ENCODE data around the gene SLC22A24. TPM values are rescaled to one million over a fixed set of nuclear protein-coding genes. Genes with fewer than 3 reads are reported as not detected.

SLC22A24 gene, protein sequence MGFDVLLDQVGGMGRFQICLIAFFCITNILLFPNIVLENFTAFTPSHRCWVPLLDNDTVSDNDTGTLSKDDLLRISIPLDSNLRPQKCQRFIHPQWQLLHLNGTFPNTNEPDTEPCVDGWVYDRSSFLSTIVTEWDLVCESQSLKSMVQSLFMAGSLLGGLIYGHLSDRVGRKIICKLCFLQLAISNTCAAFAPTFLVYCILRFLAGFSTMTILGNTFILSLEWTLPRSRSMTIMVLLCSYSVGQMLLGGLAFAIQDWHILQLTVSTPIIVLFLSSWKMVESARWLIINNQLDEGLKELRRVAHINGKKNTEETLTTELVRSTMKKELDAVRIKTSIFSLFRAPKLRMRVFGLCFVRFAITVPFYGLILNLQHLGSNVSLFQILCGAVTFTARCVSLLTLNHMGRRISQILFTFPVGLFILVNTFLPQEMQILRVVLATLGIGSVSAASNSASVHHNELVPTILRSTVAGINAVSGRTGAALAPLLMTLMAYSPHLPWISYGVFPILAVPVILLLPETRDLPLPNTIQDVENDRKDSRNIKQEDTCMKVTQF
- total RNA-seq, result not detected

DNA sequence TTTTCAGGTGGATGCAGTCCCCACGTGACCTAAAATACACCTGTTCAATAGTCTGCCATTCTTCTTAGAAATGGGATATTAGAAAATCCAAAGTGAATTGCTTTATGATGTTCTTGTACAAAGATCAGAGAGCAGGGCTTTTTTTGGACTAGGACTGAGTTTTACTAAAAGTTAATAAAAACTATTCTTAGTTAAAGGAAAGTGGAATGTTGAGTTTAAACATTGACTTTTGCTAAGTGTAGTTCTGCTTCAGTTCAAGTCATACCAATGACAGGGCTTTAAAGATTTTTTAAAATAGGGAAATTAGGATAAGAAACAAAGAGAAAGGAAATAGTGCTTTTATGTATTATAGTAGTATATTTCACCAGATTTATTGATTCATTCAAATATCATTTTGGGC is at the start of gene SLC22A24:
SLC22A24 (minus strand) TSS at position 101 of the 400 bp plus-strand sequence. CDS start 442 bp downstream, outside the sequence.
- Histone ChIP-seq H3K4me3 (no peak within 1 kb of the TSS), H3K4me1 (no peaks in the 10 kb centered on the region), H3K27ac (no peak within 1 kb of the TSS), H3K36me3 (no peaks in the 10 kb centered on the region), H3K9me3 (no peaks in the 10 kb centered on the region), H3K27me3 (no peaks in the 10 kb centered on the region)
- intact Hi-C loops (cut with DNase I), result no loop called here
- no peak for DNase-seq (ENCODE audit: low spot score in 2 of 2)
- TF ChIP-seq, protein P1, sequence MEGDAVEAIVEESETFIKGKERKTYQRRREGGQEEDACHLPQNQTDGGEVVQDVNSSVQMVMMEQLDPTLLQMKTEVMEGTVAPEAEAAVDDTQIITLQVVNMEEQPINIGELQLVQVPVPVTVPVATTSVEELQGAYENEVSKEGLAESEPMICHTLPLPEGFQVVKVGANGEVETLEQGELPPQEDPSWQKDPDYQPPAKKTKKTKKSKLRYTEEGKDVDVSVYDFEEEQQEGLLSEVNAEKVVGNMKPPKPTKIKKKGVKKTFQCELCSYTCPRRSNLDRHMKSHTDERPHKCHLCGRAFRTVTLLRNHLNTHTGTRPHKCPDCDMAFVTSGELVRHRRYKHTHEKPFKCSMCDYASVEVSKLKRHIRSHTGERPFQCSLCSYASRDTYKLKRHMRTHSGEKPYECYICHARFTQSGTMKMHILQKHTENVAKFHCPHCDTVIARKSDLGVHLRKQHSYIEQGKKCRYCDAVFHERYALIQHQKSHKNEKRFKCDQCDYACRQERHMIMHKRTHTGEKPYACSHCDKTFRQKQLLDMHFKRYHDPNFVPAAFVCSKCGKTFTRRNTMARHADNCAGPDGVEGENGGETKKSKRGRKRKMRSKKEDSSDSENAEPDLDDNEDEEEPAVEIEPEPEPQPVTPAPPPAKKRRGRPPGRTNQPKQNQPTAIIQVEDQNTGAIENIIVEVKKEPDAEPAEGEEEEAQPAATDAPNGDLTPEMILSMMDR (IDR thresholded peaks at IDR 0.05), result no peak

DNA sequence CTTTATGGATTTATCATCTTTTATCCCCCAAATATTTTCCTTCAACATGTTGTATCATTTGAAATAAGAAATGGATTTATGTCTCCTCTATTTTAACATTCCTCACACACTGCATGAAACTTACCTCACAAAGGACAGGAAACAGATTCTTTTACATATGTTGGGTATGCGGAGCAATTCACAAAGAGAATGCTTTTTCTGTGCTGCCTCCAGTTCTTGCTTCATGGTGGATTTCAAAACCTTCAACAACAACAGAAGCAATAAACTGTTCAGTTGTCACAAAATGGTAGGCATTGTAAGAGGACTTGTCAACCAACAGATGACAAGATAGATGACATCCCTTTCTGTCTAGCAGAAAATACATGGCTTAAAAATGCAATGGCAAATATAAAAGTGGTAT is 36.5 kb upstream of the SLC22A24 start:
- intact Hi-C loops (cut with DNase I), result no loop called here
- Histone ChIP-seq H3K4me1 (no peaks in the 10 kb centered on the region), H3K4me3 (no peak overlapping the region), H3K27ac (no peak overlapping the region), H3K9me3 (peaks cover 0 to 18% of the 10 kb centered on the region in 2 donors), H3K36me3 (no peaks in the 10 kb centered on the region), H3K27me3 (no peaks in the 10 kb centered on the region)
- DNase-seq (ENCODE audit: low spot score in 2 of 2), result no peak
- TF ChIP-seq, protein P1 (IDR thresholded peaks at IDR 0.05), result no peak

DNA sequence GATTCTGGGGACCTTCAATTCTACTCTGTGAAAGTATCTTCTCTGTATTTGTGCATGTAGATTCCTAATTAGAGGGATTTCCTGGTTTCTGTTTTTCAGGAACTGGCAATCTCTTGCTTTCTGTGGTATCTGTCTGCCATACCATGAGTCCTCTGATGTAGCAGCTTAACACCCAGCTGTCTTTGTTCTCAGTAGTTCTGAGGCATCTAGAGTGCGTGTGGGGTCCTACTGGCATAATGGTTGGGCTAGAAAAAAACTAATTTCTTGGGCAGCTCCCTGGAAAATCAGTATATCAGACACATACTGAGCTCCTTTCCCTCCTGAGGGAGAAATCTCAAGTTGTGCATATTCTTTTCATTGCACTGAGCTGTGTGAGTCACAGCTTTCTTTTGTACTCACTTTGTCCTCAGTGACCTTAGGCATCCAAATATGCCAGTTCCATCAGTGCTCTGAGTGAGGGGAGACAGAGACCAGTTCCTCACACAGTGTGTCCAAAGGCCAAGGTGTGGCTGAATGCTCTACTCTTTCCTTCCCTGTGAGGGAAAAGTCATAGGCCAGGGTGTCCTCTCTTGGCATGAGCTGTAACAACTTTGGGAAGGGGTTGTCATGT is 35.5 kb upstream of the SLC22A24 start:
- DNase-seq (ENCODE audit: low spot score in 2 of 2), result no peak
- TF ChIP-seq, protein P1 (IDR thresholded peaks at IDR 0.05), result no peak
- no peaks in the 10 kb centered on the region for H3K36me3 ChIP-seq

DNA sequence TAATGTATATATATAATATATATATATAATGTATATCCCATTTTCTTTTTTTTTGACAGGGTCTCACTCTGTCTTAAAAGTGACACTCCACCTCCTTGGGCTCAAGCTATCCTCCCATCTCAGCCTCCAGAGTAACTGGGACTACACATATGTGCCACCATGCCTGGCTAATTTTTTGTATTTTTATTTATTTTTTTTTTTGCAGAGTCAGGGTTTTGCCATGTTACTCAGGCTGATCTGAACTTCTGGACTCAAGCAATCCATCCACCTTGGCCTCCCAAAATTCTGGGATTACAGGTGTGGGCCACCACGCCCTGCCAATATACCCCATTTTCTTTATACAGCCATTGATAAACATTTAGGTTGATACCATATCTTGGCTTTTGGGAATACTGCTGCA is 33.9 kb upstream of the SLC22A24 start:
- H3K27me3 ChIP-seq, result no peaks in the 10 kb centered on the region
- H3K4me3 ChIP-seq, result no peak overlapping the region
- intact Hi-C loops (cut with DNase I), result no loop called here
- H3K4me1 ChIP-seq, result no peaks in the 10 kb centered on the region
- no peak for DNase-seq (ENCODE audit: low spot score in 2 of 2)
- TF ChIP-seq, protein P1 (IDR thresholded peaks at IDR 0.05), result no peak
- H3K9me3 ChIP-seq, result peaks cover 0 to 18% of the 10 kb centered on the region in 2 donors
- H3K36me3 ChIP-seq, result no peaks in the 10 kb centered on the region
- H3K27ac ChIP-seq, result no peak overlapping the region

More for the DNA sequence above, 35.5 kb upstream of the SLC22A24 start:
- Histone ChIP-seq H3K27me3 (no peaks in the 10 kb centered on the region), H3K27ac (no peak overlapping the region), H3K4me1 (no peaks in the 10 kb centered on the region), H3K9me3 (peaks cover 0 to 18% of the 10 kb centered on the region in 2 donors), H3K4me3 (no peak overlapping the region)
- intact Hi-C loops (cut with DNase I), result no loop called here

DNA sequence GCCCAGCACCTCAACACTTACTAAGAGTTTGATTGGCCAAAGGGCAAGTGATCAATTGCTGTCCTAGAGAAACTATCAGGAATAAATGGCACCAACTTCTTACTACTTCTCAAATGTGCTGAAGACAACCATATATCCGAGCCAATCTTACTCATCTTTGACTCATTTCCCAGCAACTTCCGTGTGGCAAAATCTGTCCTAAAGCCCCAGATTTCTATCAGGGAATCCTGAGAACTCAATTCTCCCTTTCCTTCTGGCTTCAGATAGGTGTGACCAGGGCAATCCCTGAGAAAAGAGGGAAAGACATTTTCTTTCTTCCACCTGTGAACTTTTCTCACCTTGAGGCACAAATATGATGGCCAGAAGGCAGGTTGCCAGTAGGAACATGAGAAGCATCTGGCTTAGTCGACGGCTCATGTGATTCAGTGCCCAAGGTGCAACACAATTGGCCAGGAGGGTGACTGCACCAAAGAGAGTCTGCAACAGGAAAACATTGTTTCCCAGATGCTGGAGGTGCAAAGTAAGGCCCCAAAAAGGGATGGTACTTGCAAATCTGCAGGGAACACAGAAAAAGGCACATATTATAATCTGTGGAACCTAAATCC is 21.8 kb upstream of the SLC22A24 start:
- TF ChIP-seq, protein P1 (IDR thresholded peaks at IDR 0.05), result no peak

More for the DNA sequence above, 21.8 kb upstream of the SLC22A24 start:
- Histone ChIP-seq H3K9me3 (no peaks in the 10 kb centered on the region), H3K4me1 (no peaks in the 10 kb centered on the region), H3K27ac (no peak overlapping the region), H3K36me3 (no peaks in the 10 kb centered on the region), H3K27me3 (no peaks in the 10 kb centered on the region), H3K4me3 (no peak overlapping the region)
- no peak for DNase-seq (ENCODE audit: low spot score in 2 of 2)
- intact Hi-C loops (cut with DNase I), result no loop called here
